GM19395 (cell line): ENCODE measurements around the gene PACS1.
"Not testable (repeated sequence)": the region's sequence is repeated elsewhere in the genome, so short reads cannot be mapped to it uniquely, and the experiment has no call there.

ENCODE experiments used
- ATAC-seq: cut with Tn5 transposase; IDR thresholded peaks from one replicate; pipeline ENCODE4 v1.9.1; 2021; ENCODE audit warnings: mild to moderate bottlenecking, moderate library complexity; ENCODE audit not compliant: unreplicated experiment

Gene PACS1

DNA sequence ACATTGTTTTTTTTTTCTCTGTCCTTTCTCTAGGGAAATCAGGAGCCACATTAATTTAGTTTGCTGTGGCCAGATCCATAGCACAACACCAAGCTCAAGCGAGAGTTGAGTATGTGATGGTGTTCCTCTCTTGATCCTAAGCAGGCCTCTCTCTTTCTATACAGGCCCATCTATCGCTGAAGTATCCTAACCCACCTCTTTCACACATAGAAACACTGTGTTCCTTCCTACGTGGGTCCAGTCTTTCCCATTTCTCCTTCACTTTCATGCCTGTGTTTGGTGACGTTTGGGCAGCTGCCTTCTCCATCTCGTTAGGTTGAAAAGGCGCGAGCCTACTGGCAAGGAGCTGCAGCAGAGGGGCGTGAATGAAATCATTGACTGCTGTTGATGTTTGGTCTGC is 2.4 kb downstream of the PACS1 start:
- ATAC-seq, result no peak

DNA sequence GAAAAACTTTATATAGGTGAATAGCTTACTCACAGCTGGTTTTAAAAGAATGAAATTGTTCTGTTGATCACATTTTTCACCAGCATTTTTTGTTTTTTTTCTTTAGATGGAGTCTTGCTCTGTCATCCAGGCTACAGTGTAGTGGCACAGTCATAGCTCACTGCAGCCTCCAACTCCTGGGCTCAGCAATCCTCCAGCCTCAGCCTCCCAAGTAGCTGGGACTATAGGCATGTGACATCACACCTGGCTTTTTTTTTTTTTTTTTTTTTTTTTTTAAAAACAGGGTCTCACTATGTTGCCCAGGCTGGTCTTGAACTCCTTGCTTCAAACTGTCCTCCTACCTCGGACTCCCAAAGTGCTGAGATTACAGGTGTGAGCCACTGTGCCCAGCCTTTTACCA is 3.6 kb downstream of the PACS1 start:
- ATAC-seq, result no peak

DNA sequence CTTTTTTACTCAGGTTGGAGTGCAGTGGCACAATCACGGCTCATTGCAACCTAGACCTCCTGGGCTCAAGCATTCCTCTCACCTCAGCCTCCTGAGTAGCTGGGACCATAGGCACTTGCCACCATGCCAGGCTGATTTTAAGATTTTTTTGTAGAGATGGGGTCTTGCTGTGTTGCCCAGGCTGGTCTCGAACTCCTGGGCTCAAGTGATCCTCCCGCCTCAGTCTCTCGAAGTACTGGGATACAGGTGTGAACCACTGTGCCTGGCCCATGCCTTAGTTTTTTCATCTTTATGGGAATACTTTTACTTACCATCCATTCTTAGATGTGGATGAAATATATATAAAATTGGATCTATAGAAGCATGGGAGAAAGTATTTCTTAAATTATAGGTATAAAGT is 5.2 kb downstream of the PACS1 start:
- no peak for ATAC-seq

DNA sequence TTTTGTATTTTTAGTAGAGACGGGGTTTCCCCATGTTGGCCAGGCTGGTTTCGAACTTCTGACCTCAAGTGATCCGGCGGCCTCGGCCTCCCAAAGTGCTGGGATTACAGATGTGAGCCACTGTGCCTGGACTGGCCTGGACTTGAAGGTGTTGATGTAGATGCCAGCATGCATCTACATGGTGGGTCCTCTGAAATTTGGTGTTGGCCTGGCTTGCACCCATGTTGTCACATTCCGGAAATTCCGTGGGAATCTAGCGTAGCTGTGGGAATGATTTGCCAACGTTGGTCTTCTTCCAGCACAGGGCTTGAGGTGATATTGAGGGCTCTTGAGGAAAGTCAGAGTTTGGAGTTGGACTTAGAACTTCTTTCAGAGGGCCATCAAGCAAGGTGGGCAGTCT is 6.5 kb downstream of the PACS1 start:
- ATAC-seq, result no peak

DNA sequence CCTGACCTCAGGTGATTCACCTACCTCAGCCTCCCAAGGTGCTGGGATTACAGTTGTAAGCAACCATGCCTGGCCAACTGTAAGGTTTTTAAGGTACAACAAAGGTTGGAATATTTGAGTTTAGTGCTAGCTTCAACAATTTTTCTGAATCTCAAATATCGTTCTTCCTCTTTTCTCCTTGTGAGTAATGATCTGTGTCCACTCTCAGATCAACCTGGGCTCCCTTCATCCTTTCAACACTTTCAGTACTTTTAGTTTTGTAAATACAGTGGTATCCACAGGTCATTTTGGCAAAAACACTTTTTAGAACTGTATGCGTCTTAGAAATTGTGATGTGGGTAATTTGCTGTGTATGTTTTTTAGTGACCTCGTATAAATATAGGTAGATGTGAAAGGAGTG is 7.9 kb downstream of the PACS1 start:
- ATAC-seq, result no peak

DNA sequence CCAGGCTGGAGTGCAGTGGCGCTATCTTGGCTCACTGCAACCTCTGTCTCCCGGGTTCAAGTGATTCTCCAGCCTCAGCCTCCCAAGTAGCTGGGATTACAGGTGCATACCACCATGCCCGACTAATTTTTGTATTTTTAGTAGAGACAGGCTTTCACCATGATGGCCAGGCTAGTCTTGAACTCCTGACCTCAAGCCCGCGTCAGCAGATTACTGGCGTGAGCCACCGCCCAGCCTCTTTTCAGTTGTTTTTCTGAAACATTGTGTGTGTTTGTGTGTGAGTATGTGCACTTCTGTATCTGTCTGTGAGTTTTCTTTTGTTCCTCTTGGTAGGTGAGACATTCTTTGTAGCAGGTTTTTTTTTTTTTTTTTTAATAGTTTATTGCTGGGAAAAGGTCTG is 8.9 kb downstream of the PACS1 start:
- ATAC-seq, result not testable (repeated sequence)

DNA sequence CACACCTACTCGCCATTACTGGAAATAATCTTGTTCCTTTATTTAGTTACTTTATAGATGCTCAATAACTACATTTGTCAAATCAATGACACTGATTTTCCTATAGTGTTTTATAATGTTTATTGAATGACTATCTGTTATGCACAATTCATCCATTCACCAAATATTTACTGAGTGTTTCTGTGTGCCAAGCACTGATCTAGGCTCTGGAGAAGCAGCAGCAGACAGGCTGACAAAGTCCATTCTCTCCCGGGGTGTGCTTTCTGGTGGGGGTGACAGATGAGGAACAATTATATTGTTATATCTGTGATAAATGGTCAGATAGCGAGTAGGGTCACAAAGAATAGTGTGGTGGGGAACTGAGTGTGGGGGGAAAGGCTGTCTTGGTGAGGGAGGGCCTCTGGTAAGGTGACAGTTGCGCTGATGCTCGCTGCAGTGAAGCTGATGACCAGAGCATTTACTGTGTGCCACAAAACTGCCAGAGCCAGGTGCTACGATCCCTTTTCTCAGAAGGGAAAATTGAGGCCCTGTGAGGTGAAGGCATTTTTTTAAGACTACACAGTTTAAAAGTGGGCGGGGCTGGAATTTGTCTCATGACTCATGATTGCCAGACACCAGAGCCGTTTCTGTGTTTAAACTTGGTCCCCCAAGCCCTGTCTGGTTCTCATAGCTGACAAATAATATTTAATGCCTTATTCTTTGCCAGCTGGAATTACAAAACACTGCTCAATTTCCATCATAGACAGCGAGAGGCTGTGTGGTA is 10.2 kb downstream of the PACS1 start:
- no peak for ATAC-seq

DNA sequence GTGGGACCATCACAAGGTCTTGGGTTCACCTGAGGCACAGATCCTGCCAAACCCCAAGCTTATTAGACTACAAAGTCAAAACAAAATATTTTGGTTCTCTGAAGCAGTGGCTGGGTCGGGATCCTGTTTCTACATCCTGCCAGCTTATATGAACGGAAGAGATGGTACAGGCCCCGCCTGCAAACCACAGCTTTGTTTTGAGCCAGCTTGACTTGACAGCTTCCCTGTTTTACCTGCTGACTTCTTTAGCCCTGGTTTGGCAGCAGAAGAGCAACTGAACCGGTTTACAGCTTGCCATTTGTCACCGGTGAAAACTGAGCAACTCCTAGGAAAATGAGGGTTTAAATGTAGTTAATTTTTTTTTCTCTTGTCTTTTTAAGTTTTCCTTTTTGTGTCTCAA is 11.4 kb downstream of the PACS1 start:
- ATAC-seq, result no peak

DNA sequence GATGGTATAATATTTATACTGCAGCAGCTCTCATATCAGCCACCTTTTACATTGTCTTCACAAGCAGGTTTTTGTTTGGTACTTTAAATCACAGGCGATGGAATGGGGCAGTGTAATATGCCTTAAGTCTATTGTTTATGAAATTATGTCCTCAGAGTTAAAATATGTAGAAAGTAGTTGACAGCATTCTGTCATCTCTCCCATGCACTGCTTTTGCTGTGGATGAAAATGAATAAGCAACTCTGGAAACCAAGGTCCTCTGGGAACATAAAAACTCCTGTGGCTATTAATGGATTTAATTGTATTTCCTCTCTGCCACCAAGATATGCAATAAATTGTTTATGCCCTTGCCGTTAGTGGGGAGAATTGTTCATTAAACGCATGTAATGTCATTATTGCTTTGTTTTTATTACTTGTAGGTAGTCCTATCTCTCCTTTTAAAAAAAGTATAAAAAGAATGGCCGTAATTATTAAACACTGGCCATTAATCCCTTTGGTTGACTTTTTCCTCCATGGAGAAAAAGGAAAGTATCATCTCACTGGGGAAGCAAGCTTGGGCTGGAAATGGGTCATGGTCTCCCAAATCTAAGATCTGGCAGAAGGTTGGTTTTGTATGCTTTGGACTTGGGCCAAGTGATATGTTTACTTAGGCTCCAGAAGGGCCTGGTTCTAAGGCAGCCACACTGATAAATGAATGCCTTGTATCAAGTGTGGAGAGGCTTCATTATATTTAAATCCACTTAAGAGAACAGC is 13.1 kb downstream of the PACS1 start:
- no peak for ATAC-seq

DNA sequence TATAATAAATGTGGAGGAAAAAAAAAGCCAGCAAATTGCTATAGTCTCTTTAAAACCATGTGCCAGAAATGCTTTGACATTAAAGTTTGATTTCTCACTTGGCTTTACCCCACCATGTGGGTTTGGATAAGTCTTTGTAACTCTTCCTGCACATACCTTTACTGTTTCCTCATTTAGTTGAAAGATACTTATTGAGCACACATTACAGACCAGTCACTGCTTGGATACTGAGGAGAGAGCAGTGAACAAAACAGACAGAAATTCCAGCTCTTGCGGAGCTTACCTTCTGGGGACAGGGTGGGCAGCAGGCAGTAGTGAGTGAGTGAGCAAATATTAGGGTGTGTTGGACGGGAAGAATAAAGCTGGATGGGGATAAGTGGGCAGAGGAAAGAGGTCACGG is 13.7 kb downstream of the PACS1 start:
- ATAC-seq, result no peak

DNA sequence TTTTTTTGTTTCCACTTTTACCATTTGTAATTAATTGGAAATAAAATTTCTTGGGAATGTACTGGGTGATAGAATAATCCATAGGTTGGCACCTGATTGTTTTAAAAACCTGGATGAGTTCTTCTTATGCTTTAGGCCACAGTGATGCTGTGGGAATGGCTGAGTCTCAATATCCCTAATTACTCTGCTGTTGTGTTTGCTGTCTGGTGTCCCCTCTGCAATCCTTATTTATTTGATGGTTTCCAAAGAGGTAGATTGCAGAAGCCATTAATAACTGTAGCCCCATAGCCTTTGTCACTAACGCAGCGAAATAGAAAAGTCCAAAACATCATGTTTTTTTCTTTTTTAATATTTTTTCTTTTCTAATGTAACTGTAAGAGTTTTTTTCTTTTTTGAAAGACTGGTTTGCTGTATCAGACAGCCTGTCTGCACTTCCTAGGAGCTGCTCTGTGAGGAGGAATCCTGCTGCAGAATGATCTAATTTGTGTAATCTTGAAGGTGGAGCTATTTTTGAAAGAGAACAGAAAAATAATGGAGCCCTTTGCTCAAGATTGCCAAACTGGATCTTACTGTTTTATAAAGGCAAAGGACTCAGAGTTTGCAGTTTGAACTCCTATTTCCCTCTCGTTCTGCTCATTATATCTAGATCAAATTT is 14.9 kb downstream of the PACS1 start:
- ATAC-seq, result no peak

DNA sequence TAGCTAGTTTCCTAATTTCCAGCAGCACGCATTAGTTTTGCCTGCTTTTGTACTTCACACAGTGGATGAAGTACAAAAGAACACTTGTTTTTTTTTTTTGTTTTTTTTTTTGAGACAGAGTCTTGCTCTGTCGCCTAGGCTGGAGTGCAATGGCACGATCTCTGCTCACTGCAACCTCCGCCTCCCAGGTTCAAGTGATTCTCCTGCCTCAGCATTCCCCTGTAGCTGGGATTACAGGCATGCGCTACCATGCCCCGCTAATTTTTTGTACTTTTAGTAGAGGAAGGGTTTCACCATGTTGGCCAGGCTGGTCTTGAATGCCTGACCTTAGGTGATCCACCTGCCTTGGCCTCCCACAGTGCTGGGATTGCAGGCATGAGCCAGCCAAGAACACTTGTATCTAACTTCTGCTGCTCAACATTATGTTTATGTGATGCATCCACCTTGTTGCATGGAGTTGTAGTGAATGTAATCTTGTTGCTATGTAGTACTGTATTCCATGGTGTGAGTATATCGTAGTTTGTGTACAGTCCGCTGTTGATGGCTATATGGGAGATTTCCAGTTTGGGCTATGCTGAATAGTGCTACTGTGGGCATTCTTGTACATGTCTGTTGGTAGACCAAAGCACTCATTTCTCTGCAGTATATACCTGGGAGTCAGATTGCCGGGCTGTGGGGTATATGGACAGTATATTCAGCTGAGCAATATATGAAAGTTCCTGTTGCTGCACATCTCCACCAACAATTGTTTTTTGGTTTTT is 17.3 kb downstream of the PACS1 start:
- no peak for ATAC-seq

DNA sequence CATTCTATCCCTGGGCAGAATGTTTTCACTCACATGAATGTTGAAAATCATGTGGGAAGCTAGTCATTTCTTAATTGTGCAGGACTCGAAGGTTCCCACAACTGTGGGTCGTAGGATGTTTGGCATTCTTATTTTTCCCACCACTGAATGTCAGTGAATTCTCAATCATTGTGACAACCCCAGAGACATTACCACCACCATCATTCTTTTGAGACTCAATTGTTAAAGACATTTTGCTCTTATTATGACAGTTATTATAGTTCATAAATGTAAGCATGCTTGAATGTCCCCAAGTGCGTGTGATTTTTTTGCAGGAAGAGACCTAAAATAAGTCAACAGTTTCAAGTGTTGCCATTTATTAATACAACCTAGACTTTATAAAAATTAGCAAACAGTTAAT is 19.0 kb downstream of the PACS1 start:
- no peak for ATAC-seq

DNA sequence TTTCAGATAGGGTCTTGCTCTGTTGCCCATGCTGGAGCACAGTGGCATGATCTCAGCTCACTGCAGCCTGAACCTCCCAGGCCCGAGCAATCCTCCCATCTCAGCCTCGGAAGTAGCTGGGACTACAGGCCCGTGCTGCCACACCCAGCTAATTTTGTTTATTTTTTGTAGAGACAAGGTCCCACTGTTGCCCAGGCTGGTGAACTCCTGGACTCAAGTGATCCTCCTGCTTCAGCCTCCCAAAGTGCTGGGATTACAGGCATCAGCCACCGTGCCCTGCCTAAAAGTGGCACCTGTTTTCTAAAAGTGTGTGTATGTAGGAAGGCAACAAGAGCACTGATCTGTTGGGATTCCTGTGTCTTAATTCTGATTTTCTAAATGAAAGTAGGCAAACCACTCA is 20.2 kb downstream of the PACS1 start:
- no peak for ATAC-seq

DNA sequence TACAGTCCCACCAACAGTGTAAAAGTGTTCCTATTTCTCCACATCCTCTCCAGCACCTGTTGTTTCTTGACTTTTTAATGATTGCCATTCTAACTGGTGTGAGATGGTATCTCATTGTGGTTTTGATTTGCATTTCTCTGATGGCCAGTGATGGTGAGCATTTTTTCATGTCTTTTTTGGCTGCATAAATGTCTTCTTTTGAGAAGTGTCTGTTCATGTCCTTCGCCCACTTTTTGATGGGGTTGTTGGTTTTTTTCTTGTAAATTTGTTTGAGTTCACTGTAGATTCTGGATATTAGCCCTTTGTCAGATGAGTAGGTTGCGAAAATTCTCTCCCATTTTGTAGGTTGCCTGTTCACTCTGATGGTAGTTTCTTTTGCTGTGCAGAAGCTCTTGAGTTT is 22.1 kb downstream of the PACS1 start:
- ATAC-seq, result not testable (repeated sequence)

DNA sequence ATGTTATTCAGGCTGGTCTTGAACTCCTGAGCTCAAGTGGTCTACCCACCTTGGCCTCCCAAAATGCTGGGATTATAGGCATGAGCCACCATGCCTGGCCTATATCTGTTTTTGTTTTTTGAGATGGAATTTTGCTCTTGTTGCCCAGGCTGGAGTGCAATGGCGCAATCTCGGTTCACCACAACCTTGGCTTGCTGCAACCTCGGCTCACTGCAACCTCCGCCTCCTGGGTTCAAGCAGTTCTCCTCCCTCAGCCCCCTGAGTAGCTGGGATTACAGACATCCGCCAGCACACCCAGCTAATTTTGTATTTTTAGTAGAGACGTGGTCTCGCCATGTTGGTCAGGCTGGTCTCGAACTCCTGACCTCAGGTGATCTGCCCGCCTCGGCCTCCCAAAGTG is 29.7 kb downstream of the PACS1 start:
- not testable (repeated sequence) for ATAC-seq

DNA sequence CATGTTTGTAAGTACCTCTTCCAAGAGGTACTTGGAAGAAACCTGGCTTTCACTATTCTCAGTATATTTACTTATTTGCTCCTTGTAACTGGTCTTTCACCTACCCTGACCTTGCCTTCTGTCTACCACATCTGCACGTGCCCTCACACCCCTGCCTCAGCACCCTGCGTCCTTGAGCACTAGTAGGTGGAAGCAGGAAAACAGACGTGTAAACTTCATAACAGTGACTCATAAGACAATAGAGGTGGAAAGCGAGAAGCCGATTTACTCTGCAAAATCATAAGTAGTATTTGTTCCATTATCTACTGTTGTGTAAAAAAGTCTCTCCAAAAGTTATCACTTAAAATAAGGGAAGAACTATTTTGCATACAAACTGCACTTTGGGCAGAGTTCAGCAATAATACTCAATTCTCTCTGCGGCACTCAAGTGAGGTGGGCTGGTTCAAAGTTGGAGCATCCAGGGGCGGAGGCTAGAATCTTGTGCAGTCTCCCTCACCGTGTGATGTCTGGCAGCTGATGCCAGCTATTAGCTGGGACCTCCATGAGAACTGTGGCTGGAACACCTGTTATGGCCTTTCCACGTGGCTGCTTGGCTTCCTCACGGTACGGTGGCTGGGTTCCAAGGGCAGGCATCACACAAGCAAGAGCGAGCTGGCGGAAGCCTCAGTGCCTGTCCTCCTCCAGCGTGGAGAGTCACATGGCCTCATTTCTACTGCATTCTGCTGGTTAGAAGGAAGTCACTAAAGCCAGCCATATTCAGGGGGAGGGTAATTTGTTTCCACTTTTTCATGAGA is 30.4 kb downstream of the PACS1 start:
- ATAC-seq, result peak; percentile 79

DNA sequence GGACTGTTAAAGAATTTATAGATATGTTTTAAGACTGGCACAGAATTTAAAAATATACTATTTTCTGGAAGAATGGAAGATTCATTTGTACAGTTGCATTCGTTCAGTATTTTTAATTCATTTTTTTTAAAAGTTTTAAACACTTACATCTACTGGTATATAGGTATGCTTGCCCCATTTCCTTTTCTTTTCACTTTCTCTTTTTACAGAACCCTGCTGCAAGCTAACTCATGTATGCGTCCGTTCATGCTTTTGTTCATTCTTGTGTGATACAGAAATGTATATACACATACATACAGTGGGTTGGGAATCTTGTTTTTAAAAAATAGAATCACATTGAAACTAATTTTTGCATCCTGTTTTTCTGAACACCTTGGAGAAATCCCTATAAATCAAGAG is 31.0 kb downstream of the PACS1 start:
- peak; percentile 36 for ATAC-seq

DNA sequence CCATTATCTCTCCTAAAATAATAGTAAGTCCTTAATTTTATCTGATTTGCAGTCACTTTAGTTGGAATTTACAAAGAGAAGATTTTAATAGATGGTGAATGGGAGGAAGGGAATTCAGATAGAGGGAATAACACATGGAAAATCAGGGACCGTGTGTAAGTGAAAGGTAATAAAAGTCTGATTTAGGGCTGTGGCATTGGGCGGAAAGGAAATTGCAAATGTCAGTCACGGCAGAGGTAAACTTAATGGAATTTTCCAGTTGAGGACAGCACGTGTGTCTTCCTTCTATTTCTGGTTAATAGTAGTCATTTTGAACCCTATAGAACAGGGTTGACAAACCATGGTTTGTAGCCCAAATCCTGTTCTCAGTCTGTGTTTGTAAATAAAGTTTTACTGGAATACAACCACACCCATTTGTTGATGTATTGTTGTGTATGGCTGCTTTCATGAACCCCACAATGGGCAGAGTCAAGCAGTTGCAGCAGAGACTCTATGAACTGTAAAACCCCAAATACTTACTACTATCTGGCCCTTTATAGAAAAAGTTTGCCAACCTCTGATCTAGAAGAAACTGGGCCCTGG is 34.1 kb downstream of the PACS1 start:
- ATAC-seq, result no peak
